Activated CD8-positive, alpha-beta memory T cell treated with anti-CD3 and anti-CD28 coated beads, Interleukin-2, amount 50 U/mL, for 48 hours (primary cell): ENCODE measurements around the gene NLRC5.
"Not testable (repeated sequence)": the region's sequence is repeated elsewhere in the genome, so short reads cannot be mapped to it uniquely, and the experiment has no call there.

ENCODE experiments used
- DNase-seq: peaks from one replicate; pipeline ENCODE4 v3.0.0-alpha.2; 2020

Gene NLRC5

GRCh38 chr16:56961386-56961785, 28.0 kb upstream of the NLRC5 start:
- DNase-seq = no peak

DNA sequence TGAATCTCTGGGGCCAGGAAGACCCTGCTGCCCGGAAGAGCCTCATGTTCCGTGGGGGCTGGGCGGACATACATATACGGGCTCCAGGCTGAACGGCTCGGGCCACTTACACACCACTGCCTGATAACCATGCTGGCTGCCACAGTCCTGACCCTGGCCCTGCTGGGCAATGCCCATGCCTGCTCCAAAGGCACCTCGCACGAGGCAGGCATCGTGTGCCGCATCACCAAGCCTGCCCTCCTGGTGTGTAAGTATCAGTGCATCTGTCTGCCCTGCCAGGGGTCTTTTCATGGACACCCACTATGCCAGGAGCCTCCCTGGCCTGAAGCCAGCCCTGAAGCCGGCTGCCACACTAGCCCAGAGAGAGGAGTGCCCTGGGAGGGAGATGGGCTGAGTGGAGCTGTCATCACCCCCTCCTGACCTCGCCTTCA, 27.5 kb upstream of the NLRC5 start, which contains the start of gene CETP:
Gene CETP, plus strand, starts transcription at position 100 of the 431 bp plus-strand sequence. Its CDS starts 30 bp downstream, at position 130.
- no peak for DNase-seq

- DNase-seq = peak; percentile 100
These were observed 24.9 kb upstream of the NLRC5 start for GRCh38 chr16:56964243-56965148.

- no peak for DNase-seq
These were observed 23.9 kb upstream of the NLRC5 start for GRCh38 chr16:56965149-56966092.

DNA sequence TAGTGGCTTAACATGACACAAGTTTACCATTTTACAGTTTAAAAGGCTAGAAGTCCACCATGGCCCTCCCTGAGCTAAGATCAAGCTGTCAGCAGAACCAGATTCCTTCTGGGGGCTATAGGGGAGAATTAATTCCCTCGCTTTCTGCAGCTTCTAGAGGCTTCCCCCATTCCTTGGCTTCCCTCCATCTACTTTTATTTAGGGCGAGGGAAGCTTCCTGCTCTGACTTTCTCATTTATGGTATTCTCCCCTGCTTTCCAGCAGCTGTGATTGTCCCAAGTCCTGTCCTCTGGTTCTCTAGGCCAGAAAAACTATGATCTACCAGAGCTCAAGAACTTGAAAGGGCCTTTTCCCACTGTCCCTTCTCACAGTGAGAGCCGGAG, 23.3 kb upstream of the NLRC5 start:
- DNase-seq = no peak

GRCh38 chr16:56967733-56968132, 21.6 kb upstream of the NLRC5 start:
- DNase-seq = no peak

GRCh38 chr16:56969769-56970168, 19.6 kb upstream of the NLRC5 start:
- DNase-seq = no peak

DNA sequence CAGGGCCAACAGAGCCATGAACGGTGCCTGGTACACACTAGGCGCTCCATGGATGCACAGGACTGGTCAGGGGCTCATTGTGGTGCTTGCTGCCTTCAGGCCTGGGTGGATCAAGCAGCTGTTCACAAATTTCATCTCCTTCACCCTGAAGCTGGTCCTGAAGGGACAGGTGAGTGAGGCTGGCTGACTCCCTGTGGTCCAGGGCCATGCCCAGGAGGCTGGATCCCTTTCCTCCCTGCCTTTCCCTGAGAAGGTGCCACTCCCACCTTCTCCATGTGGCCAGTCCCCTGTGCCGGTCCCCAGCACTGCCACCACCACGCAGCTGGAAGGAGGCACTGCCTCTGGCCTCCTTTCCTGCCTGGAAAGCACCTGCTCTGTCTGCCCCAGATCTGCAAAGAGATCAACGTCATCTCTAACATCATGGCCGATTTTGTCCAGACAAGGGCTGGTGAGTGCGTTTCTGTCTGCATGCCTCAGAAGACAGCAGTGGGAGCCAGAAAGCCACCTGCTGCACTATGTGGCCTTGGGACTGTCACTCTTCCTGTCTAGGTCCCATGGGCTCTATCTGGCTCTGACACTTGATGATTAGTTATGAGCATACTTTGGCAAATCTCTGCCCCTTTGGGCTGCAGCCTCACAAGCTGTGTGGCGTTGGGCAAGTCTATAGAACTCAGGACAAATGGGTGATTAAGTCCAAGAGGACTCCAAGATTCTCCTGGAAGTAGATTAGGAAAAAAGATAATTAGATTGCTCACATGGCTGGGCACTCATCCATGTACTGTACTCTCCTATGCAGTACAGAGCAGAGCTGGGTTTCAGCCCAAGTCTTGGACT, 18.2 kb upstream of the NLRC5 start:
- DNase-seq = no peak

DNA sequence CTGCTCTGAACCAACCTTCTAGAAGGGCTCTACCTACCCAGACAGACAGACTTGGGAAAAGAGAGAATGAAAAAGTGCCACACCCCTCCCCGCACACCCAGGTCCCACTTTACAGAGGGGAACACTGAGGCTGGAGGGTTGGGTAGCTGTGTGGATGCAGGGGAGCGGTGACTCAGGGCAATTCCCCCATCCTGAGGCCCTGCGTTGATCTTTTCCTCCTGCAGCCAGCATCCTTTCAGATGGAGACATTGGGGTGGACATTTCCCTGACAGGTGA, 17.7 kb upstream of the NLRC5 start:
- DNase-seq = no peak

- no peak for DNase-seq
These were observed 16.7 kb upstream of the NLRC5 start for GRCh38 chr16:56972403-56973293.

DNA sequence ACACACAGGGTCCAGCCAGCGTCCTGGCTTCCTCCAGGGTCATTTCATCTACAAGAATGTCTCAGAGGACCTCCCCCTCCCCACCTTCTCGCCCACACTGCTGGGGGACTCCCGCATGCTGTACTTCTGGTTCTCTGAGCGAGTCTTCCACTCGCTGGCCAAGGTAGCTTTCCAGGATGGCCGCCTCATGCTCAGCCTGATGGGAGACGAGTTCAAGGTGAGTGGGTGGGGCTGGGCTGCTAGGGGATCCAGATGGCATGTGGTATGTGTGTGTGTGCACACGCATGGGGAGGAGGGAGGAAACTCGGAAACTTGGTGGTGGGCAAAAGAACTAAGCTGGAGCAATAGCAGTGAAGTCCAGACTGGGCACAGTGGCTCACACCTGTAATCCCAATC, 16.1 kb upstream of the NLRC5 start:
- DNase-seq = no peak

DNA sequence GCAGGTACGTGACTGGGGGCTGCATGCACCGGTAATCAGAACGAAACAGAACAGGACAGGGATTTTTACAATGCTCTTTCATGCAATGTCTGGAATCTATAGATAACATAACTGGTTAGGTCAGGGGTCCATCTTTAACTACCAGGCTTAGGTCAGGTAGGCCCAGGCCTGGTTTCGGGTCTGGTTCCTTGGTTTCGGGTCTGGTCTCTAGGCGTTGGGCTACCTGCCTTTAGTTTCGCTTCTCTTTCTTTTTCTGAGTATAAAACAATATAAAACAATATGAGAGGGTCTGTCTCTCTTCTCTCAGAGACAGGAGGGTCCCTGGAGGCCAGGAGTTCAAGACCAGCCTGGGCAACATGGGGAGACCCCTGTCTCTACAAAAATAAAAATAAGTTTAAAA, 15.5 kb upstream of the NLRC5 start:
- not testable (repeated sequence) for DNase-seq

GRCh38 chr16:56974549-56975300, 14.6 kb upstream of the NLRC5 start:
- DNase-seq = no peak

DNA sequence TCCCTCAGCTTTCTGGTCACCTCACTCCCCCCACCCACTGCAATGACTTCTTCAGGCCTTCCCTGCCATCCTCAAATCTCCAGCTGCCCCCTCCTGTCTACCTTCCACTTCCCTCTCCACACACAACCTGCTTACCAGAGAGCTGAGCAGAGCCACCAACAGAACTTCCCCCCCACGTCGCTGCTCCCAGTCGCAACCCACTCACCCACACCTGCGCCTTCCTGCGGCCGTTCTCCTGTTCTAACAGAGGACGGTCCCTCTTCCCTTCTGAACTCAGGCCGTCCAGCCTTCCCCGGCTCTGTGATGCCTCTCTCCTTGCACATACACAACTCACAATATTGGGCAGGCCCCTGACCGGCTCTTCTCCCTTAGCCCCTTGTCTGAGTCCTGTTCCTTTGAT, 13.6 kb upstream of the NLRC5 start:
- DNase-seq = no peak

DNA sequence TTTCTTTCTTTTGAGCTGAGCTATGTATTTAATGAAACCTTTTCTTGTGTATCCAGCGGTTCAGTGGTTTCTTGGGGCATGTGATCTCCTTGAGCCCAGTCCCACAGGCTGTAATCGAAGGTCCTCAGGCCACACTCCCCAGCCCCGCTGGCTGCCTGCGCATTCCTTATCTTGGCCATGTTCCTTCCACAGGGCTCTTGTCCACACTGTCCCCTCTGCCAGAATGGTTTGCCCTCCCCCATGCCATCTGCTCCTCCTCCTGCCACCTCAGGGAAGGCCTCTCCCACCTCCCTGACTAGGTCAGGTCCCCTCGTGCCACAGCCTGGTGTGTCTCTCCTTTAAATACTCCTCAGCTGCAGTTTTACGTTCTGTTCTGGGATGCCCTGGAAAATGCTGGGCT, 12.1 kb upstream of the NLRC5 start:
- DNase-seq = no peak

- DNase-seq = no peak
These were observed 11.4 kb upstream of the NLRC5 start for GRCh38 chr16:56977823-56978430.

DNA sequence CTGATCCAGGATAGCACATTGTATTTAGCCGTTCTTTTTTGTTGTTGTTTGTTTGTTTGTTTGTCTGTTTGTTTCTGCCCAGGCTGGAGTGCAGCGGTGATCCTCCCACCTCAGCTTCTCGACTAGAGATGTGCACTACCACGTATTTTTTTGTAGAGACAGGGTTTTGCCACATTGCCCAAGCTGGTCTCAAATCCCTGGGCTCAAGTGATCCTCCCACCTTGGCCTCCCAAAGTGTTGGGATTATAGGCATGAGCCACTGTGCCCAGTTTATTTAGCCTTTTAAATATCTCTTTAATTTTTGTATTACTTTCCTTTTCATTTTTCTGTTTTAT, 9.2 kb upstream of the NLRC5 start:
- DNase-seq = no peak

- no peak for DNase-seq
These were observed 8.3 kb upstream of the NLRC5 start for GRCh38 chr16:56980792-56981724.

GRCh38 chr16:56981729-56982271, 7.6 kb upstream of the NLRC5 start:
- no peak for DNase-seq
